Suprapubic skin (tissue), 4 donors: ENCODE data around the gene STOM. TPM values are rescaled to one million over a fixed set of nuclear protein-coding genes. Genes with fewer than 3 reads are reported as not detected.
"Not testable (repeated sequence)": the region's sequence is repeated elsewhere in the genome, so short reads cannot be mapped to it uniquely, and the experiment has no call there.

Experiments
- DNase-seq, 2 donors: peaks; one replicate each; pipeline ENCODE4 v3.0.0-alpha.2; 2019; ENCODE audit warnings: low spot score in 2 of 2
- H3K27ac ChIP-seq: fragments of 200-600 bp; sonication (generic); one replicate; pipeline ENCODE4 v1.5.1; 2019
- H3K27me3 ChIP-seq: fragments of 200-600 bp; sonication (generic); one replicate; pipeline ENCODE4 v1.5.1; 2019
- H3K36me3 ChIP-seq: fragments of 200-600 bp; sonication (generic); one replicate; pipeline ENCODE4 v1.5.1; 2019
- H3K4me1 ChIP-seq: fragments of 200-600 bp; sonication (generic); one replicate; pipeline ENCODE4 v1.5.1; 2019
- H3K4me3 ChIP-seq: fragments of 200-600 bp; sonication (generic); one replicate; pipeline ENCODE4 v1.5.1; 2019; ENCODE audit warnings: mild to moderate bottlenecking
- H3K9me3 ChIP-seq: fragments of 200-600 bp; sonication (generic); one replicate; pipeline ENCODE4 v1.5.1; 2019
- CTCF ChIP-seq, 2 donors: fragments of 200-600 bp in 1 of 2; fragments of 450-650 bp in 1 of 2; sonication (generic) in 1 of 2; IDR thresholded peaks; one replicate each; pipeline ENCODE4 v1.5.1; 2016 to 2019; ENCODE audit warnings: antibody characterized with exemption in 2 of 2, mild to moderate bottlenecking in 1 of 2, moderate library complexity in 1 of 2
- EP300 ChIP-seq: sonication (generic); formaldehyde crosslinking; IDR thresholded peaks from one replicate; pipeline ENCODE4 v1.6.1; 2017; ENCODE audit warnings: antibody characterized with exemption
- POLR2A ChIP-seq, 2 donors: fragments of 450-650 bp; IDR thresholded peaks; one replicate each; pipeline ENCODE4 v1.6.1; 2017; ENCODE audit warnings: antibody characterized with exemption in 2 of 2, mild to moderate bottlenecking in 2 of 2, moderate library complexity in 2 of 2
- POLR2AphosphoS5 ChIP-seq, 3 donors: sonication (generic); formaldehyde crosslinking; IDR thresholded peaks; one replicate each; pipeline ENCODE4 v1.6.1; 2017; ENCODE audit warnings: antibody characterized with exemption in 3 of 3
- WGBS: methylation state at CpG from one replicate; pipeline ENCODE4 v1.1.5; 2018; 5-methylcytosine and 5-hydroxymethylcytosine counted together
- total RNA-seq, 4 donors: library from RNA; depleted of rRNA; stranded (reverse); fragments of >200 nt; gene quantifications; one replicate each; pipeline ENCODE4 v1.1.0, GENCODE V29; 2016

STOM gene
- total RNA-seq, 4 donors from 2014 or later: 166 to 238 (median 185) TPM

- peak overlapping the region; percentile 51 for H3K27ac ChIP-seq
- TF ChIP-seq CTCF (IDR thresholded peaks at IDR 0.05) (no peak), EP300 (no peak), POLR2A (IDR thresholded peaks at IDR 0.05) (no peak), POLR2AphosphoS5 (IDR thresholded peaks at IDR 0.05) (no peak)
- no peaks in the 10 kb centered on the region for H3K36me3 ChIP-seq
These were observed 29.3 kb upstream of the STOM start for GRCh38 chr9:121399126-121399882.

GRCh38 chr9:121398374-121398773, 28.3 kb upstream of the STOM start:
- no peaks in the 10 kb centered on the region for H3K9me3 ChIP-seq
- H3K36me3 ChIP-seq: no peaks in the 10 kb centered on the region
- H3K27ac ChIP-seq: peak overlapping the region; percentile 53
- peaks cover 19% of the 10 kb centered on the region for H3K4me1 ChIP-seq
- DNase-seq: no peak
- TF ChIP-seq POLR2A (IDR thresholded peaks at IDR 0.05) (no peak), EP300 (no peak), CTCF (IDR thresholded peaks at IDR 0.05) (no peak), POLR2AphosphoS5 (IDR thresholded peaks at IDR 0.05) (peak in 1 of 3 donors; percentile 60)
- H3K4me3 ChIP-seq: no peak overlapping the region
- 50% methylated on average over 5 of the region's 5 CpGs for WGBS
- no peaks in the 10 kb centered on the region for H3K27me3 ChIP-seq

More at GRCh38 chr9:121399126-121399882, 29.3 kb upstream of the STOM start:
- H3K4me1 ChIP-seq: peaks cover 13% of the 10 kb centered on the region
- no peak for DNase-seq
- no peaks in the 10 kb centered on the region for H3K9me3 ChIP-seq
- no peaks in the 10 kb centered on the region for H3K27me3 ChIP-seq
- WGBS: 86% methylated on average over 4 of the region's 4 CpGs
- no peak overlapping the region for H3K4me3 ChIP-seq

- H3K27ac ChIP-seq, H3K36me3 ChIP-seq, DNase-seq, H3K27me3 ChIP-seq, H3K9me3 ChIP-seq, H3K4me3 ChIP-seq: not testable (repeated sequence)
- peaks cover 20% of the 10 kb centered on the region for H3K4me1 ChIP-seq
- WGBS: 97% methylated on average over 1 of the region's 1 CpG
These were observed 27.2 kb upstream of the STOM start for GRCh38 chr9:121397277-121397676.

- Histone ChIP-seq H3K4me1 (peaks cover 20% of the 10 kb centered on the region), H3K27ac (no peak overlapping the region), H3K27me3 (no peaks in the 10 kb centered on the region), H3K4me3 (no peak overlapping the region), H3K9me3 (no peaks in the 10 kb centered on the region), H3K36me3 (no peaks in the 10 kb centered on the region)
- no peak for TF ChIP-seq POLR2AphosphoS5 (IDR thresholded peaks at IDR 0.05)
- TF ChIP-seq POLR2A (IDR thresholded peaks at IDR 0.05): no peak
- TF ChIP-seq CTCF (IDR thresholded peaks at IDR 0.05): no peak
- TF ChIP-seq EP300: no peak
- DNase-seq: no peak
These were observed 25.5 kb upstream of the STOM start for GRCh38 chr9:121395558-121395957.

- H3K27me3 ChIP-seq: no peaks in the 10 kb centered on the region
- TF ChIP-seq CTCF (IDR thresholded peaks at IDR 0.05) (no peak), EP300 (no peak), POLR2AphosphoS5 (IDR thresholded peaks at IDR 0.05) (no peak), POLR2A (IDR thresholded peaks at IDR 0.05) (no peak)
- H3K36me3 ChIP-seq: no peaks in the 10 kb centered on the region
- WGBS: 92% methylated on average over 3 of the region's 3 CpGs
- no peaks in the 10 kb centered on the region for H3K9me3 ChIP-seq
- no peak overlapping the region for H3K4me3 ChIP-seq
- DNase-seq: no peak
- H3K27ac ChIP-seq: no peak overlapping the region
- H3K4me1 ChIP-seq: peaks cover 13% of the 10 kb centered on the region
These were observed 24.2 kb upstream of the STOM start for GRCh38 chr9:121394292-121394691.
